ENCODE results near the gene LRRC46.

DNA sequence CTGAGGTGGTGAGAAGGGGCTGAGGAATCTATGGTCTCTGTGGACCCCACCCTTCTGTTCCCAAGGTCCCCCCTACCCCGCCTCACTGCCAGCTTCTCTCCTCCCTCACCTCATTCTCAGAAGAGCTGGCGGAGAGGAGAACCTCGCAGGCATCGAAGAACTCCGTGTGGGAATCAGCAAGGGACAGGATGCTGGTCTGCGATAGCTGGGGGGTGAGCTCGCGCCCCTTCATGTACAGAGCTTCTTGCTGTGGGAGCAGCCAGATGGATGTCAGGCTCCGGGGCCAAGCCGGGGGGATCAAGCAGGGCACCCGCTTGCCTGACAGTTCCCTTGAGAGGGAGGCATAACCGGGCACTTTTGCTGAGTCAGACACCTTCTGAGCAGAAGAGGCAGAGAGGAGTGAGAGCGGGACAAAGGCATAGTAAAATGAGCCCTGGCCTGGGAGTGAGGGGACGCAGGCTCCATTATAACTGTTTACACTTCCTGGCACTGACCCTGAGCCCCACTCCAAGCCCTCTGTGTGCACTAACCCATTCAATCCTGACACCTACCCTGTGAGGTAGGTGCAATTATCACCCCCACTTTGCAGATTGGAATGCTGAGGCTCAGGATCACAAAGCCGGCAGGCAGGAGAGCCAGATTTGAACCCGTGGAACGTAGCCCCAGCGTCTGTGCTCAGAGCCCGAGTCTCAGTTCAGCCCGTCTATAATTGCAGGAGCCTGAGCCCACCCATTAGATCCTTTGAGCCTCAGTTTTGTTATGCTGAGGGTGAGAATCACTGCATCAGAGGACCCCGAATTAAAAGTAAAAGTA lies 16.2 kb upstream of the LRRC46 start:
- TF ChIP-seq, protein P1, sequence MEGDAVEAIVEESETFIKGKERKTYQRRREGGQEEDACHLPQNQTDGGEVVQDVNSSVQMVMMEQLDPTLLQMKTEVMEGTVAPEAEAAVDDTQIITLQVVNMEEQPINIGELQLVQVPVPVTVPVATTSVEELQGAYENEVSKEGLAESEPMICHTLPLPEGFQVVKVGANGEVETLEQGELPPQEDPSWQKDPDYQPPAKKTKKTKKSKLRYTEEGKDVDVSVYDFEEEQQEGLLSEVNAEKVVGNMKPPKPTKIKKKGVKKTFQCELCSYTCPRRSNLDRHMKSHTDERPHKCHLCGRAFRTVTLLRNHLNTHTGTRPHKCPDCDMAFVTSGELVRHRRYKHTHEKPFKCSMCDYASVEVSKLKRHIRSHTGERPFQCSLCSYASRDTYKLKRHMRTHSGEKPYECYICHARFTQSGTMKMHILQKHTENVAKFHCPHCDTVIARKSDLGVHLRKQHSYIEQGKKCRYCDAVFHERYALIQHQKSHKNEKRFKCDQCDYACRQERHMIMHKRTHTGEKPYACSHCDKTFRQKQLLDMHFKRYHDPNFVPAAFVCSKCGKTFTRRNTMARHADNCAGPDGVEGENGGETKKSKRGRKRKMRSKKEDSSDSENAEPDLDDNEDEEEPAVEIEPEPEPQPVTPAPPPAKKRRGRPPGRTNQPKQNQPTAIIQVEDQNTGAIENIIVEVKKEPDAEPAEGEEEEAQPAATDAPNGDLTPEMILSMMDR (conservative IDR thresholded peaks at IDR 0.05; ENCODE audit: low read depth, low read length): no peak
- no peak for TF ChIP-seq EZH2 (IDR thresholded peaks at IDR 0.05; ENCODE audit: low read length, unreplicated experiment)

Data from PC-3 (cell line).